Activated B cell treated with CpG ODN at 0.5 μM for 24 hours (primary cell): ENCODE measurements around the gene PTPRE. TPM values are rescaled to one million over a fixed set of nuclear protein-coding genes. Genes with fewer than 3 reads are reported as not detected.

Experiments used
- ATAC-seq: fragments of 200-7000 bp; cut with Tn5 transposase; one replicate; pipeline ENCODE4 v1.10.0; 2021; ENCODE audit warnings: low read depth, mild to moderate bottlenecking, moderate library complexity
- CTCF ChIA-PET: fragments of 350-600 bp; sonication (Branson Sonifier 250); formaldehyde crosslinking; loops from one replicate; lab custom pipeline; 2021; ENCODE audit warnings: antibody characterized with exemption; lab: Charles Lee
- POLR2A ChIA-PET: fragments of 350-600 bp; sonication (Branson Sonifier 250); formaldehyde crosslinking; loops from one replicate; lab custom pipeline; 2021; ENCODE audit warnings: antibody characterized with exemption; lab: Charles Lee
- DNase-seq: peaks from one replicate; pipeline ENCODE4 v3.0.0; 2022
- H3K27ac Mint-ChIP-seq: one replicate; pipeline ENCODE4 v1.8.0; 2020; ENCODE audit warnings: mixed read lengths
- H3K27me3 Mint-ChIP-seq: one replicate; pipeline ENCODE4 v1.8.0; 2021; ENCODE audit warnings: mixed read lengths
- H3K36me3 Mint-ChIP-seq: one replicate; pipeline ENCODE4 v1.8.0; 2021; ENCODE audit warnings: low read depth, mixed read lengths
- H3K4me1 Mint-ChIP-seq: one replicate; pipeline ENCODE4 v1.8.0; 2021; ENCODE audit warnings: mixed read lengths
- H3K4me3 Mint-ChIP-seq: one replicate; pipeline ENCODE4 v1.8.0; 2020; ENCODE audit warnings: mild to moderate bottlenecking, mixed read lengths
- H3K9me3 Mint-ChIP-seq: one replicate; pipeline ENCODE4 v1.8.0; 2020; ENCODE audit warnings: mixed read lengths
- intact Hi-C: fragments of 100-400 bp; cut with micrococcal nuclease; formaldehyde crosslinking; loops from one replicate; pipeline ENCODE4 v1.15.1; 2024
- total RNA-seq: library from RNA; stranded (reverse); gene quantifications from 2 replicates; pipeline ENCODE4 v1.2.3, GENCODE V29; 2022
- TF ChIP-seq, protein P1 (sequence below): fragments of 200-600 bp; IDR thresholded peaks from one replicate; pipeline ENCODE4 v1.8.0; 2022; ENCODE audit warnings: antibody characterized with exemption, mild to moderate bottlenecking

Gene PTPRE
- total RNA-seq, 1 donor from 2014 or later = 36.8 TPM

DNA sequence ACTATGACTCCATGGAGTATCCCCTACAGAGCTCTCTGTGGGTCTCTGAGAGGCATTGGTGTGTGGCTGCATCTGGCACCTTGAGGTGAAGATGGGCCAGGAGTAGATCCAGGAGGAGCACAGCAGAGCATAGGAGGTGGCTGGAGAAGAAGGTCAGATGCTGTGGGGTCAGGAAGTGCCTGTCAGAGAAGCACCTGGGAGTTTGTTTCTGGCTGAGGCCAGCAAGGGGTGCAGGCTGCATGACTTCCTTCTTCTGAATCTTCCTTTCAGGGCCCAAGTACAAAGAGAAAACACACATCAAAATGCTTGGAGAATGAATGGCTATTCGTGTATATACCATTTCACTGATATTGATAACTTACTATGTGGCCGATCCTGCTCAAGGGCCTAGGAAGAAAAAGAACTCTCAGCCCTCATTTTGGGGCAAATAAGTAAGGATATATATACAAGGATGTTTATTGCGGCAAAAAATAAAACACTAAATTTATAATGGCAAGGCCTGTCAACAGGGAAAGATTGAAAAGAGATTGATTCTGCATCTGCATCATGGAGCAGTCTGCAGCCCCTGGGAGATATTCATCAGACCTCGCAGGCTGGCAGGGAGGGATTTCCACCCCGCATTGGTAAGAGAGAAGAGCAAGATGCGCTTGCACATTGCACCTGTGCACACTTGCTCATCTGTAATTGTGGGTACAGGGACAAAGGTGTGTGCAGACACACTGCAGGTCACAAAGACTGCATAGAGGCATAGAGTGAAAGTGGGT is 39.2 kb downstream of the PTPRE start:
- ChIA-PET CTCF (no interaction called here), POLR2A (no interaction called here)
- Mint-ChIP-seq H3K27me3 (peaks cover 9% of the 10 kb centered on the region), H3K4me1 (peaks cover 9% of the 10 kb centered on the region), H3K4me3 (no peak overlapping the region), H3K36me3 (no peaks in the 10 kb centered on the region), H3K27ac (no peak overlapping the region), H3K9me3 (no peaks in the 10 kb centered on the region)
- intact Hi-C loops = no loop called here
- DNase-seq (no peak), ATAC-seq (no peak)
- TF ChIP-seq, protein P1, sequence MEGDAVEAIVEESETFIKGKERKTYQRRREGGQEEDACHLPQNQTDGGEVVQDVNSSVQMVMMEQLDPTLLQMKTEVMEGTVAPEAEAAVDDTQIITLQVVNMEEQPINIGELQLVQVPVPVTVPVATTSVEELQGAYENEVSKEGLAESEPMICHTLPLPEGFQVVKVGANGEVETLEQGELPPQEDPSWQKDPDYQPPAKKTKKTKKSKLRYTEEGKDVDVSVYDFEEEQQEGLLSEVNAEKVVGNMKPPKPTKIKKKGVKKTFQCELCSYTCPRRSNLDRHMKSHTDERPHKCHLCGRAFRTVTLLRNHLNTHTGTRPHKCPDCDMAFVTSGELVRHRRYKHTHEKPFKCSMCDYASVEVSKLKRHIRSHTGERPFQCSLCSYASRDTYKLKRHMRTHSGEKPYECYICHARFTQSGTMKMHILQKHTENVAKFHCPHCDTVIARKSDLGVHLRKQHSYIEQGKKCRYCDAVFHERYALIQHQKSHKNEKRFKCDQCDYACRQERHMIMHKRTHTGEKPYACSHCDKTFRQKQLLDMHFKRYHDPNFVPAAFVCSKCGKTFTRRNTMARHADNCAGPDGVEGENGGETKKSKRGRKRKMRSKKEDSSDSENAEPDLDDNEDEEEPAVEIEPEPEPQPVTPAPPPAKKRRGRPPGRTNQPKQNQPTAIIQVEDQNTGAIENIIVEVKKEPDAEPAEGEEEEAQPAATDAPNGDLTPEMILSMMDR = no peak

DNA sequence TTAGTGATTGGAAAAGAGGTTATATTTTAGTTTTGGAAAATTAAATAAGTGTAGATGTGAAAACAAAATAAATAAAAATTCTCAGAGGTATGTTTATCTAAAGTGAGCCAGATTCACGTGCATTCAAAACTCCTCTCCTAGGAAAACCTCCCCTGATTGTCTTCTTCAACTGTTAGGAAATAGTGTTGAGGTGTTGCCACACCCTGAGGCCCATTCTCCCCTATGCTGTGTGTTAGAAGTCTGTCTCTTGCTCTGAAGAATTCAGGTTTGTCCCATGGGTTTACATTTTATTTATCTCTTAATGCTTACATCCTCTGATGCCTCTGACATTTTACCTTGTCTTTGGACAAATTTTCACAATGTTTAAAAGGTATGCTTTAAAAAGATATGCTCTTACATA is 40.3 kb downstream of the PTPRE start:
- Mint-ChIP-seq H3K9me3 (no peaks in the 10 kb centered on the region), H3K36me3 (no peaks in the 10 kb centered on the region), H3K4me1 (peaks cover 9% of the 10 kb centered on the region), H3K4me3 (no peak overlapping the region), H3K27me3 (peaks cover 7% of the 10 kb centered on the region), H3K27ac (no peak overlapping the region)
- intact Hi-C loops = no loop called here
- ChIA-PET CTCF (no interaction called here), POLR2A (no interaction called here)
- TF ChIP-seq, protein P1 = no peak
- ATAC-seq = no peak
- no peak for DNase-seq

DNA sequence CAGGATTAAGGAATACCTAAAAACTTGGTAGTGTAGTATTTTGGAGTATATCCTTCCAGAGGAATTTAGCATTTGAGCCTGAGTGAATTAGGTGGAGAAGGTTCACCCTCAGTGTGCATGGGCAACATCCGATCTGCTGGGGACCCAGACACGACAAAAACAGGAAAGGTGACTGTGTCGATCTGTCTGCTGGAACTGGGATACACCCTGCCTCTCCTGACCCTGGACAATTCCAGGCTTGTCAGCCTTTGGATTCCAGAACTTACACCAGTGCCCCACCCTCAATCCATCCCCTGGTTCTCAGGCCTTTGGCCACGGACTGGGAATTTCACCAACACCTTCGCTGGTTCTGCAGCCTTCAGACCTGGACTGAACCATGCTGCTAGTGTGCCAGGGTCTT is 41.9 kb downstream of the PTPRE start:
- Mint-ChIP-seq H3K4me3 (no peak overlapping the region), H3K27ac (no peak overlapping the region), H3K36me3 (no peaks in the 10 kb centered on the region), H3K9me3 (no peaks in the 10 kb centered on the region), H3K4me1 (peaks cover 9% of the 10 kb centered on the region), H3K27me3 (peaks cover 3% of the 10 kb centered on the region)
- TF ChIP-seq, protein P1 = no peak
- ChIA-PET POLR2A (no interaction called here), CTCF (no interaction called here)
- DNase-seq = no peak
- intact Hi-C loops = no loop called here
- no peak for ATAC-seq

- Mint-ChIP-seq H3K27me3 (peaks cover 6% of the 10 kb centered on the region), H3K4me1 (peaks cover 9% of the 10 kb centered on the region), H3K27ac (no peak overlapping the region), H3K9me3 (no peaks in the 10 kb centered on the region), H3K36me3 (no peaks in the 10 kb centered on the region), H3K4me3 (no peak overlapping the region)
- TF ChIP-seq, protein P1 = no peak
- POLR2A ChIA-PET = no interaction called here
- DNase-seq (no peak), ATAC-seq (no peak)
- CTCF ChIA-PET = no interaction called here
- intact Hi-C loops = no loop called here
Measured at GRCh38 chr10:127949831-127950230, 42.9 kb downstream of the PTPRE start.

GRCh38 chr10:127951861-127952574 is 45.1 kb downstream of the PTPRE start:
- ATAC-seq (no peak), DNase-seq (no peak)
- Mint-ChIP-seq H3K36me3 (no peaks in the 10 kb centered on the region), H3K4me1 (no peaks in the 10 kb centered on the region), H3K4me3 (no peak overlapping the region), H3K9me3 (peaks cover 2% of the 10 kb centered on the region), H3K27ac (no peak overlapping the region), H3K27me3 (peaks cover 8% of the 10 kb centered on the region)
- ChIA-PET CTCF (no interaction called here), POLR2A (no interaction called here)
- TF ChIP-seq, protein P1 = no peak
- intact Hi-C loops = no loop called here
